Measurements from ENCODE around the gene ABTB1. TPM values are rescaled to one million over a fixed set of nuclear protein-coding genes. Genes with fewer than 3 reads are reported as not detected.

Gene ABTB1
- total RNA-seq, 1 experiment from 2014 or later = 12.5 TPM

- no peak for TF ChIP-seq ZNF423 (CRISPR knock-in tag; IDR thresholded peaks at IDR 0.05)
- TF ChIP-seq NFYB (CRISPR knock-in tag; conservative IDR thresholded peaks at IDR 0.05; ENCODE audit: low read depth) = no peak
- TF ChIP-seq HMGXB4 (CRISPR knock-in tag; IDR thresholded peaks at IDR 0.05) = no peak
- no peak for TF ChIP-seq IRF1 (CRISPR knock-in tag; IDR thresholded peaks at IDR 0.05)
- TF ChIP-seq ATF6 (CRISPR knock-in tag; IDR thresholded peaks at IDR 0.05) = no peak
- no peak for TF ChIP-seq MLX (CRISPR knock-in tag; IDR thresholded peaks at IDR 0.05)
- TF ChIP-seq ARID4B (CRISPR knock-in tag; IDR thresholded peaks at IDR 0.05; ENCODE audit: borderline replicate concordance) = no peak
- TF ChIP-seq OVOL2 (CRISPR knock-in tag; IDR thresholded peaks at IDR 0.05; ENCODE audit: borderline replicate concordance) = no peak
- TF ChIP-seq TEAD1 (CRISPR knock-in tag; IDR thresholded peaks at IDR 0.05) = no peak
- no peak for TF ChIP-seq ZNF532 (CRISPR knock-in tag; IDR thresholded peaks at IDR 0.05; ENCODE audit: borderline replicate concordance)
- TF ChIP-seq ZNF219 (CRISPR knock-in tag; IDR thresholded peaks at IDR 0.05; ENCODE audit: borderline replicate concordance) = no peak
- no peak for TF ChIP-seq FOXK1 (CRISPR knock-in tag; IDR thresholded peaks at IDR 0.05)
Measured at GRCh38 chr3:127686512-127686894, 13.8 kb downstream of the ABTB1 start (continued).

GRCh38 chr3:127687228-127687737 lies 14.5 kb downstream of the ABTB1 start:
- no peak for ATAC-seq
- Mint-ChIP-seq H3K4me3 (no peak overlapping the region), H3K27me3 (ENCODE audit: low read depth) (no peaks in the 10 kb centered on the region), H3K9me3 (no peaks in the 10 kb centered on the region), H3K4me1 (peaks cover 24% of the 10 kb centered on the region), H3K27ac (no peak overlapping the region), H3K36me3 (no peaks in the 10 kb centered on the region)
- DNase-seq (ENCODE audit: low spot score) = no peak
- POLR2A ChIA-PET = no interaction called here
- CTCF ChIA-PET = no interaction called here
- TF ChIP-seq IRF2 (CRISPR knock-in tag; IDR thresholded peaks at IDR 0.05; ENCODE audit: borderline replicate concordance, low read depth) = no peak
- TF ChIP-seq IRF1 (CRISPR knock-in tag; IDR thresholded peaks at IDR 0.05) = no peak
- TF ChIP-seq ZSCAN18 (CRISPR knock-in tag; IDR thresholded peaks at IDR 0.05) = no peak
- TF ChIP-seq ATF1 (CRISPR knock-in tag; IDR thresholded peaks at IDR 0.05) = no peak
- no peak for TF ChIP-seq ZNF281 (CRISPR knock-in tag; IDR thresholded peaks at IDR 0.05)
